MV-4-11 (cell line): ENCODE measurements around the gene RAB40B.
A peak's percentile ranks its signal among the peaks of the same experiment; 100 is the strongest.

Source experiments
- DNase-seq: peaks from one replicate; lab custom pipeline; 2025; lab: John Stamatoyannopoulos, UW

Gene RAB40B

GRCh38 chr17:82692268-82692667 lies 6.2 kb downstream of the RAB40B start:
- no peak for DNase-seq

- DNase-seq: no peak
These were observed 6.8 kb downstream of the RAB40B start for GRCh38 chr17:82691714-82692113.

- no peak for DNase-seq
These were observed 7.6 kb downstream of the RAB40B start for GRCh38 chr17:82690786-82691489.

DNA sequence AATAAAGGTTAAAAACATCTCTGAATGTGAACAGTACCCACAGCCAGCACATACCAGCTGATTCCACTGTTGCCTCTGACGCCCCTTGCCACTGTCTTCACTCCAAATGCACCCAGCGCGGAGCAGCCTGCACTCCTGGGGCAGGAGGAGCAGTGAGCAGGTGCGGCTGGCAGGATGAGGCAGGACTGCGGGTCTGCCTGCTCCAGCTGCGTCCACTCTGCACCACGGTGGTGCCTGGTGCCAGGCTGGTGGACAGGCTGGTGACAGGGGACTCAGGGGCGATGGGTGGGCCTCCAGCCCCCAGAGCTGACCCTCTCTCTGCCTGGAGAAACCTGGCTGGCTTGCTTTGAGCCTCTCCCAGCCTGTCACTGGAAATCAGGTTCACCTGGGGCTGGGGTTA lies 9.4 kb downstream of the RAB40B start:
- DNase-seq: no peak

DNA sequence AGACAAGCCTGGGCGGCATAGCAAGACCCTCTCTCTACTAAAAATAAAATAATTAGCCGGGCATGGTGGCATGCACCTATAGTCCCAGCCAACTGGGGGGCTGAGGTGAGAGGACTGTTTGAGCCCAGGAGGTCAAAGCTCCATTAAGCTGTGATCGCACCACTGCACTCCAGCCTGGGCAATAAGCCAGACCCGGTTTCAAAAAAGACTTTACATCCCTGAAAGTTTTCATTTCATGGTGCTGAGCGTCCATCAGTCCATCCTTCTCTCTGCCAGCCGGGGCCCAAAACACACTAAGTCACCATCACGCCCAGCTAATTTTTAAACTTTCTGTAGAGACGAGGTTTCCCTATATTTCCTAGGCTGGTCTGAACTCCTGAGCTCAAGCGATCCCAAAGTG lies 10.6 kb downstream of the RAB40B start:
- DNase-seq: no peak

- DNase-seq: no peak
These were observed 11.1 kb downstream of the RAB40B start for GRCh38 chr17:82687375-82687861.

- DNase-seq: no peak
These were observed 11.9 kb downstream of the RAB40B start for GRCh38 chr17:82686366-82687324.

DNA sequence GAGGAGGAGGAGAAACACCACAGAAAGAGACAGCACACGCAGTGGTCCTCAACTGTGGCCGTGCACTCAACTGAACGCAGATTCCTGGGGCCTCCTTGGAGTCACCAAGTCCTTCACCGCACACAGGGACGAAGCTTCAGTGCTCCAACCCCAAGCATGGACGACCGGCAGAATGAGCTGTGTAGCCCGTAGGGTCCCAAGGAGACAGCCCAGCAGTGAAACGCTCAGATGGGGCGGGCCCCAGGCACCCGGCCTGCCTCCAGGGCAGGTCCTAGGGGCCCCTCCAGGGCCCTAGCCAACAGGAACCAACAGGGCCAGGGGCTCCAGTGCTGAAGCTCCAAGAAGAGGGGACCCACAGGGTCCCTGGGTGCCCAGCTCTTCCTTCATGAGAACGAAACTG lies 13.2 kb downstream of the RAB40B start:
- no peak for DNase-seq

DNA sequence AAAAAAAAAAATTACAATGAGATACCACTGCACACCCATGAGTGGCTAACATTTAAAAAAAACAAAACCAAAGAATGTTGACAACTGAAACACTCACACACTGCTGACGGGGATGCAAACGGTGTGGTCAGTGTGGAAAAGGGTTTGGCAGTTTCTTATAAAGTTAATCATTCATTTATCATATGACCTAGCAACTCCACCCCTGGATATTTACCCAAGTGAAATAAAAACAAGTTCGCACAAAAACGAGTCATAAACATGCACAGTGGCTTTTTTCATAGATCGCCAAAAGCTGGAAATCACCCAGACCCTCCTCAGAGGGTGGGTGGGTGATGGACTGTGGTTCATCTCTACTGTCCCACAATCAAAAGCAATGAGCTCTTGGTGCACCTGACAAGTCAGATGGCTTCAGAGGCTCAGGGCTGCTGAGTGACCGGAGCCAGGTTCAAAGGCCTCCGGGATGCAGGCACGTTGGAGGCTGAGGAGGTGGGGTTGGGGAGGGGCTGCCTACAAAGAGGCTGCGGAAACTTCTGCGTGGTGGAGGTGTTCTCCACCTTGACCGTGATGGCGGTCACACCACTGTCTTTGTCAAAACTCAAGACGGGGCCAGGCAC lies 14.2 kb downstream of the RAB40B start:
- no peak for DNase-seq

- no peak for DNase-seq
These were observed 15.0 kb downstream of the RAB40B start for GRCh38 chr17:82683534-82683933.

GRCh38 chr17:82681547-82681946 lies 17.0 kb downstream of the RAB40B start:
- no peak for DNase-seq

GRCh38 chr17:82679586-82680465 lies 18.7 kb downstream of the RAB40B start:
- DNase-seq: no peak

GRCh38 chr17:82678265-82678891 lies 20.1 kb downstream of the RAB40B start:
- peak; percentile 64 for DNase-seq

GRCh38 chr17:82677353-82677925 lies 21.1 kb downstream of the RAB40B start:
- no peak for DNase-seq

DNA sequence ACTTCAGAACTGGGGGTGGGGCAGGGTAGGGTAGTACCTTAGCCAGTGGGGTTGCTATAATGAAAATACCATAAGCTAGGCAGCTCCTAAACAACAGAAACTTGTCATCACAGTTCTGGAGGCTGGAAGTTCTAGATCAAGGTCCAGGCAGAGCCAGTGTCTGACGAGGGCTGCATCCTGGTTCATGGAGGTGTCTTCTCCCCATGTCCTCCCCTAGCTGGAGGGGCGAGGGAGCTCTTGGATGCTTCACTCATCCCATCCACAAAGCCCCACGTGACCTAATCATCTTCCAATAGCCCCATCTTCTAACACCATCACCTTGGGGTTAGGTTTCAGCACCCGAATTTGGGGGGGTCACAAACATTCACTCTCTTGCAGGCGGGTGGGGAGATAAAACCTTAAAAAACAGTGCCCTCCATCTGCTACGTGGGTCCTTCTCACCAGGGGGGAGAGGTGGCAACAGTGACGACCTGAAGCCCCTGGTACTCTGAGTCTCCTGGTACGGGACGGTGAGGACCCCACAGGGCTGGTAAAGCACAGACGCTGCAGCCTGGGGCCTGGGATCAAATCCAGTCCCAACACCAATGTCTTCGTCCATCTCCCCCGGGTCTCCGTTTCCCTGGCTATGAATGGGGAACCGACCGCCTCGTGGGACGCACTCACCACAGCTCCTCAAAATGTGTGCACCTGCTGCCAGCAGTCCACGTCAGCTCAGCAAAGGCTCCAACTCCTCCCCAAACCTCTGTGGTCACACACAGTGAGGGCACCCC lies 22.8 kb downstream of the RAB40B start:
- DNase-seq: no peak

DNA sequence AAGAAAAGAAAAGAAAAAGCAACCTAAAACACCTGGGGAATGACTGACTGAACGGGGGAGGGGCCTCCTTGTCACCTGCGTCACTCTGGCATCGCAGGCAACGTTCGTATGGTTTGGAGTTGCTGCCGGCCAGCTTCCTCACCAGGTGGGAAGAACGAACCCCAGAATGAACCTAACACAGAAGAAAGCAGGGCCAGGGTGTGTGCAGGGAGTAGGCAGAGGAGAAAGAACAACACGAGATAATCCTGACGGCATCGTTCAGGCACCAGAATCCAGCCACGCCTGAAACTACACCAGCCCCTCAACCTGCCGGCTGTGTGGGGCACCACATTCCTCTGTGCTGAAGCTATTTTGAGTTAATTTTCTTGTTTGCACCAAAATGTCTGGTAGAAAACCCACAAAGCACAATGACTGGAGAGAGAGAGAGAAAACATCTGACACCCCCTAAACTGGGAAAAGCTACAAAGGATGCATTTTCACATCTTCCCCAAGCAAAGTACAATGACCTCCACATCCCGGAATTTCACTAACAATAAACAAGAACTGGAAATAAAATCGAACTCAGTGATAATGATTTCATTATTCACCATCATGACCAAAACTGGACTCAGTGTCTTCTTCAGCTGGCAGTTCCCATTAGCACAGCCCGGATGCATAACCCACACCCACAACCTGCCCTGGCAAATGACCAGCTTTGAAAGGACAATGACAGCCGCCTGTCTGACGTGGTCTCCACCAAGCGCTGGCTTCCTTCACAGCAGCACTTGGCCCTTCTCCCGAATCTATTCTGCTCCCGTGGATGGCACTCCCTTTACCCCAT lies 23.6 kb downstream of the RAB40B start:
- DNase-seq: no peak

GRCh38 chr17:82670661-82671450 lies 27.6 kb downstream of the RAB40B start:
- no peak for DNase-seq

DNA sequence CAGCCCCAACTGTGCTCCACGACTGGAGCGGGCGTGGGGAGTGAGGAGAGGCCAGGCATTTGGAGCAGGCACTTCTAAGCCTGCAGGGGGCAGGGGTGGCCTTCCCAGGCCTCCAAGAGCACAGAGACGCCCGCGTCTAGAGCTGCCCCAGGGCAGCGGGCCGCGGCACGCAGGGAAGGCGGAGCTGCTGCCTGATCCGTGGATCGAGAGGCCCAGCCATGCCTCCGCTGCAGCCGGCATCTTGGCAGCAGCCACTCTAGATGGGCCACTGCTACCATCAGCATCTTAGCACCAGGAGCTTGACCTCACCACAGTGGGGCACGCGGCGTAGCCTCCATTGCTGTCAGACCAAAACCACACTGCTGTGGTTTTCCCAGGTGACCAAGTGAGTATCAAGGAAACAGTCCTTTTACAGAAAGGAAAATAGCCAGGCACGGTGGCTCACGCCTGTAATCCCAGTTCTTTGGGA lies 29.8 kb downstream of the RAB40B start:
- peak; percentile 68 for DNase-seq
